ENCODE measurements around the gene TWF2. TPM values are rescaled to one million over a fixed set of nuclear protein-coding genes. Genes with fewer than 3 reads are reported as not detected.

The TWF2 gene
- total and polyA plus RNA-seq, 9 of the 15 experiments (the other 6 are each of a cell fraction or from before 2014, with no cell fraction given): 0.11 to 61.9 (median 29.7) TPM

GRCh38 chr3:52210550-52211046, 28.4 kb downstream of the TWF2 start:
- ChIA-PET CTCF (ENCODE audit: low intra/inter-chr PET ratio) (no interaction called here), POLR2A (interaction anchor here (1.0 kb wide), 1 partner anchor 28 kb away, joined by 4 read pairs; the partner anchor contains the start of gene TWF2)
- Histone ChIP-seq H2AFZ (ENCODE audit: low read depth, low read length) (no peak overlapping the region), H3K79me2 (ENCODE audit: control insufficient read depth, insufficient read depth, low read length) (no peaks in the 10 kb centered on the region), H3K27ac (ENCODE audit: extremely low read depth, low read depth, low read length) (no peak overlapping the region), H3K27me3 (ENCODE audit: control insufficient read depth in 2 of 2, insufficient read depth in 2 of 2, low read length in 2 of 2) (no peaks in the 10 kb centered on the region), H3K9ac (ENCODE audit: insufficient read depth in 1 of 2, low read depth in 2 of 2, low read length in 2 of 2) (no peak overlapping the region), H3K9me3 (replicated peaks; ENCODE audit: control insufficient read depth, insufficient read depth, low read depth, low read length) (no peaks in the 10 kb centered on the region), H3K4me3 (no peak overlapping the region), H3K9me1 (ENCODE audit: control insufficient read depth, insufficient read depth, low read length) (no peaks in the 10 kb centered on the region), H3K4me2 (ENCODE audit: insufficient read depth, low read length) (no peak overlapping the region), H3K36me3 (ENCODE audit: control insufficient read depth, insufficient read depth, low read length) (peaks cover 90% of the 10 kb centered on the region), H3K4me1 (replicated peaks in 1 of 2; ENCODE audit: control insufficient read depth in 2 of 2, insufficient read depth in 2 of 2, low read length in 2 of 2) (no peaks in the 10 kb centered on the region; a peak in 1 of 5 replicates), H4K20me1 (replicated peaks; ENCODE audit: control insufficient read depth, insufficient read depth, low read length) (no peaks in the 10 kb centered on the region)
- 68% methylated on average over 5 of the region's 6 CpGs for WGBS (ENCODE audit: insufficient coverage, low coverage, missing lambda C conversion rate)
- ATAC-seq (peak; percentile 54; the same call in 2 of the 3 replicates), FAIRE-seq (no peak), DNase-seq (ENCODE audit: extremely low read depth in 1 of 4, low spot score in 3 of 4) (no peak)
- in situ Hi-C loops (cut with MboI): no loop called here
- no TSS peak for BruUV-seq (replicated peaks)
- intact Hi-C loops (cut with micrococcal nuclease): no loop called here
- TF ChIP-seq ZNF217 (CRISPR knock-in tag; IDR thresholded peaks at IDR 0.05) (no peak), XRCC4 (IDR thresholded peaks at IDR 0.05; ENCODE audit: extremely low read depth, insufficient read depth, insufficient read length) (no peak), HDAC6 (IDR thresholded peaks at IDR 0.05; ENCODE audit: low read depth, low read length) (no peak), CBX8 (IDR thresholded peaks at IDR 0.05; ENCODE audit: borderline replicate concordance, extremely low read depth, low read depth, low read length, poor library complexity, severe bottlenecking) (no peak), EHMT2 (IDR thresholded peaks at IDR 0.05) (no peak), BRD4 (IDR thresholded peaks at IDR 0.05) (no peak), NCOA6 (IDR thresholded peaks at IDR 0.05) (no peak), ZNF589 (CRISPR knock-in tag; IDR thresholded peaks at IDR 0.05; ENCODE audit: low read depth) (no peak), CSDE1 (IDR thresholded peaks at IDR 0.05) (no peak), RBM39 (optimal IDR thresholded peaks at IDR 0.05; ENCODE audit: low read depth, low read length) (no peak), HNRNPUL1 (IDR thresholded peaks at IDR 0.05; ENCODE audit: low read length) (no peak), JUND (IDR thresholded peaks at IDR 0.05; ENCODE audit: borderline replicate concordance, low read depth, low read length) (peak; percentile 64; the same call in 1 of the 2 replicates), JUND (tag; IDR thresholded peaks at IDR 0.05; ENCODE audit: borderline replicate concordance, low read depth, low read length) (peak; percentile 55; the same call in 1 of the 3 replicates), NR2C1 (IDR thresholded peaks at IDR 0.05) (no peak), NR2C1 (tag; IDR thresholded peaks at IDR 0.05) (no peak), ZHX1 (conservative IDR thresholded peaks at IDR 0.05; ENCODE audit: low read length) (no peak), NFATC3 (IDR thresholded peaks at IDR 0.05) (no peak), RBM17 (IDR thresholded peaks at IDR 0.05; ENCODE audit: borderline replicate concordance, low read depth, low read length) (no peak), CEBPB (tag; IDR thresholded peaks at IDR 0.05) (peak; percentile 97), CBFB (CRISPR knock-in tag; IDR thresholded peaks at IDR 0.05) (no peak), TGIF2 (CRISPR knock-in tag; IDR thresholded peaks at IDR 0.05) (no peak), ZBED1 (IDR thresholded peaks at IDR 0.05) (no peak), ZFP36 (IDR thresholded peaks at IDR 0.05; ENCODE audit: low read depth, low read length, partially characterized antibody) (no peak)

Measured in K562 (cell line).